HepG2 (cell line): Measurements from ENCODE around the gene HNRNPR. TPM values are rescaled to one million over a fixed set of nuclear protein-coding genes. Genes with fewer than 3 reads are reported as not detected.
A peak's percentile ranks its signal among the peaks of the same experiment; 100 is the strongest.

Experiments used
- CENPBD1 ChIP-seq: sonication (generic); formaldehyde crosslinking; IDR thresholded peaks from 2 replicates; pipeline ENCODE4 v1.8.0; 2022; ENCODE audit warnings: missing genetic modification reagents, low read depth, mild to moderate bottlenecking, borderline replicate concordance
- FOXP1 ChIP-seq, 2 experiments: fragments of 450-650 bp in 1 of 2; IDR thresholded peaks; 2 replicates each; pipeline ENCODE4 v1.6.1; 2017 to 2018; ENCODE audit warnings: antibody characterized with exemption in 1 of 2
- GATAD2A ChIP-seq: IDR thresholded peaks from 2 replicates; pipeline ENCODE4 v1.6.1; 2016
- GFI1 ChIP-seq: sonication (generic); formaldehyde crosslinking; IDR thresholded peaks from 2 replicates; pipeline ENCODE4 v1.5.0; 2020; ENCODE audit warnings: missing genetic modification reagents, mild to moderate bottlenecking, borderline replicate concordance
- HDAC6 ChIP-seq: fragments of 200-600 bp; sonication (generic); IDR thresholded peaks from 2 replicates; pipeline ENCODE4 v1.7.0; 2017; ENCODE audit warnings: mild to moderate bottlenecking, antibody characterized with exemption, low read length, low read depth
- HNF1B ChIP-seq: sonication (generic); formaldehyde crosslinking; IDR thresholded peaks from 2 replicates; pipeline ENCODE4 v1.5.1; 2020; ENCODE audit warnings: mild to moderate bottlenecking, moderate library complexity, missing genetic modification reagents
- HNF4A ChIP-seq: sonication (generic); formaldehyde crosslinking; IDR thresholded peaks from 2 replicates; pipeline ENCODE4 v1.4.0; 2020; ENCODE audit warnings: missing genetic modification reagents
- MEIS1 ChIP-seq: sonication (generic); formaldehyde crosslinking; IDR thresholded peaks from 2 replicates; pipeline ENCODE4 v1.9.0; 2021; ENCODE audit warnings: mild to moderate bottlenecking, missing genetic modification reagents, moderate library complexity, borderline replicate concordance
- MTERF4 ChIP-seq: sonication (generic); formaldehyde crosslinking; IDR thresholded peaks from 2 replicates; pipeline ENCODE4 v1.8.0; 2023; ENCODE audit warnings: mild to moderate bottlenecking, missing genetic modification reagents
- PATZ1 ChIP-seq: sonication (generic); formaldehyde crosslinking; IDR thresholded peaks from 2 replicates; pipeline ENCODE4 v1.4.0; 2020; ENCODE audit warnings: missing genetic modification reagents
- SNAI1 ChIP-seq: sonication (generic); formaldehyde crosslinking; IDR thresholded peaks from 2 replicates; pipeline ENCODE4 v1.5.0; 2020; ENCODE audit warnings: mild to moderate bottlenecking, missing genetic modification reagents, borderline replicate concordance
- UBTF ChIP-seq: sonication (generic); formaldehyde crosslinking; IDR thresholded peaks from 2 replicates; pipeline ENCODE4 v1.4.0; 2020; ENCODE audit warnings: mild to moderate bottlenecking, missing genetic modification reagents
- ZMAT3 ChIP-seq: sonication (generic); formaldehyde crosslinking; conservative IDR thresholded peaks from 2 replicates; pipeline ENCODE4 v1.7.0; 2021; ENCODE audit warnings: missing genetic modification reagents
- ZNF18 ChIP-seq: sonication (generic); formaldehyde crosslinking; IDR thresholded peaks from 2 replicates; pipeline ENCODE4 v1.8.0; 2022; ENCODE audit warnings: mild to moderate bottlenecking, missing genetic modification reagents; ENCODE audit not compliant: insufficient replicate concordance
- ZNF737 ChIP-seq: sonication (generic); formaldehyde crosslinking; IDR thresholded peaks from 2 replicates; pipeline ENCODE4 v1.5.0; 2020; ENCODE audit warnings: missing genetic modification reagents, mild to moderate bottlenecking, borderline replicate concordance
- ZNF766 ChIP-seq: sonication (generic); formaldehyde crosslinking; IDR thresholded peaks from 2 replicates; pipeline ENCODE4 v1.5.0; 2020; ENCODE audit warnings: missing genetic modification reagents, borderline replicate concordance
- polyA plus RNA-seq, 8 experiments: library from polyadenylated mRNA; depleted of rRNA in 3 of 8; stranded (reverse) in 7 of 8; unstranded in 1 of 8; fragments of >200 nt; fragmentation: Illumina TruSeq in 4 of 8; extraction: Trizol in 4 of 8; gene quantifications; 2 replicates each; pipeline versions ENCODE4 v1.2.1 to v1.2.3, GENCODE V29; 2011 to 2016; ENCODE audit warnings: low read depth in 4 of 8, missing spikeins in 1 of 8, mixed read lengths in 1 of 8; ENCODE audit not compliant: insufficient read depth in 1 of 8
- total RNA-seq, 5 experiments: library from RNA; depleted of rRNA; stranded (reverse); fragments of >200 nt; fragmentation: Illumina TruSeq; extraction: Trizol; gene quantifications; 2 replicates each; pipeline ENCODE4 v1.2.3, GENCODE V29; 2016; ENCODE audit warnings: low read depth in 1 of 5

Gene HNRNPR
- total and polyA plus RNA-seq, 2 of the 13 experiments (the other 11 are each of a cell fraction or from before 2014, with no cell fraction given), result 133 to 216 TPM

GRCh38 chr1:23368562-23369334, 24.7 kb upstream of the HNRNPR start (continued):
- peak; percentile 76; the same call in 1 of the 2 replicates for TF ChIP-seq ZMAT3 (CRISPR knock-in tag)
- 0 out of 2 replicates have a peak, but pooled peaks have one; percentile 77 for TF ChIP-seq ZNF737 (CRISPR knock-in tag)
- TF ChIP-seq UBTF (CRISPR knock-in tag), result peak; percentile 87
- TF ChIP-seq MEIS1 (CRISPR knock-in tag), result peak; percentile 44; the same call in 1 of the 2 replicates
- peak; percentile 77 for TF ChIP-seq ZNF18
- peak; percentile 81 for TF ChIP-seq HNF1B (CRISPR knock-in tag)
- no peak for TF ChIP-seq MTERF4 (CRISPR knock-in tag)
- TF ChIP-seq ZNF766, result no peak
- peak; percentile 81 for TF ChIP-seq PATZ1 (CRISPR knock-in tag)
- TF ChIP-seq CENPBD1, result 0 out of 2 replicates have a peak, but pooled peaks have one; percentile 50
- no peak for TF ChIP-seq HDAC6
- no peak for TF ChIP-seq FOXP1 (IDR thresholded peaks at IDR 0.05)
- TF ChIP-seq FOXP1 (CRISPR knock-in tag; IDR thresholded peaks at IDR 0.05), result no peak
- TF ChIP-seq GATAD2A (CRISPR knock-in tag), result no peak
- no peak; the same call in 1 of the 2 replicates for TF ChIP-seq HNF4A (CRISPR knock-in tag)
- no peak for TF ChIP-seq SNAI1 (CRISPR knock-in tag)
- TF ChIP-seq GFI1, result peak; percentile 35; the same call in 1 of the 2 replicates
